Central memory CD8-positive, alpha-beta T cell (primary cell): ENCODE measurements around the gene ANXA2R.
A peak's percentile ranks its signal among the peaks of the same experiment; 100 is the strongest.
"Not testable (repeated sequence)": the region's sequence is repeated elsewhere in the genome, so short reads cannot be mapped to it uniquely, and the experiment has no call there.

ENCODE experiments used
- ATAC-seq: fragments of 150-1000 bp; cut with Tn5 transposase; replicated peaks from 2 replicates; pipeline ENCODE4 v1.10.0; 2022; ENCODE audit warnings: mild to moderate bottlenecking, moderate FRiP score, moderate number of reproducible peaks; ENCODE audit not compliant: poor library complexity, severe bottlenecking; ENCODE audit errors: extremely low read depth
- DNase-seq, 2 donors: peaks; one replicate each; pipeline ENCODE4 v3.0.0; 2021; ENCODE audit warnings: low spot score in 2 of 2
- H3K27ac Mint-ChIP-seq: one replicate; pipeline ENCODE4 v1.8.0; 2022; ENCODE audit warnings: low read depth, mild to moderate bottlenecking, moderate library complexity, mixed read lengths
- H3K27me3 Mint-ChIP-seq: one replicate; pipeline ENCODE4 v1.8.0; 2022; ENCODE audit warnings: mixed read lengths
- H3K36me3 Mint-ChIP-seq: one replicate; pipeline ENCODE4 v1.8.0; 2022; ENCODE audit warnings: mild to moderate bottlenecking, moderate library complexity, mixed read lengths; ENCODE audit not compliant: insufficient read depth
- H3K4me1 Mint-ChIP-seq: one replicate; pipeline ENCODE4 v1.8.0; 2022; ENCODE audit warnings: mixed read lengths
- H3K4me3 Mint-ChIP-seq: one replicate; pipeline ENCODE4 v1.8.0; 2022; ENCODE audit warnings: mild to moderate bottlenecking, moderate library complexity, mixed read lengths
- H3K9me3 Mint-ChIP-seq: one replicate; pipeline ENCODE4 v1.8.0; 2022; ENCODE audit warnings: mixed read lengths

The ANXA2R gene

GRCh38 chr5:43036856-43037635 lies 3.1 kb downstream of the ANXA2R start:
- peaks cover 49% of the 10 kb centered on the region for H3K4me1 Mint-ChIP-seq
- H3K9me3 Mint-ChIP-seq, result no peaks in the 10 kb centered on the region
- no peak for DNase-seq

GRCh38 chr5:43036409-43036808 lies 3.7 kb downstream of the ANXA2R start:
- DNase-seq, result no peak
- Mint-ChIP-seq H3K27me3 (no peaks in the 10 kb centered on the region), H3K9me3 (no peaks in the 10 kb centered on the region), H3K4me3 (peak overlapping the region; percentile 90), H3K36me3 (peaks cover 31% of the 10 kb centered on the region), H3K4me1 (peaks cover 47% of the 10 kb centered on the region), H3K27ac (peak overlapping the region; percentile 96)
- ATAC-seq, result no peak

More at GRCh38 chr5:43036856-43037635, 3.1 kb downstream of the ANXA2R start:
- Mint-ChIP-seq H3K27ac (peak overlapping the region; percentile 96), H3K27me3 (no peaks in the 10 kb centered on the region), H3K36me3 (peaks cover 38% of the 10 kb centered on the region), H3K4me3 (peak overlapping the region; percentile 90)
- no peak for ATAC-seq

- no peak for DNase-seq
- no peak for ATAC-seq
- Mint-ChIP-seq H3K4me3 (no peak overlapping the region), H3K36me3 (peaks cover 20% of the 10 kb centered on the region), H3K9me3 (no peaks in the 10 kb centered on the region), H3K27ac (no peak overlapping the region), H3K27me3 (no peaks in the 10 kb centered on the region), H3K4me1 (peaks cover 51% of the 10 kb centered on the region)
Observed at GRCh38 chr5:43034591-43034968, 5.5 kb downstream of the ANXA2R start.

- no peak for DNase-seq
- no peak for ATAC-seq
- H3K36me3 Mint-ChIP-seq, result peaks cover 15% of the 10 kb centered on the region
Observed at GRCh38 chr5:43033841-43034590, 6.1 kb downstream of the ANXA2R start.

GRCh38 chr5:43027054-43027785 lies 12.9 kb downstream of the ANXA2R start:
- Mint-ChIP-seq H3K4me1 (peaks cover 35% of the 10 kb centered on the region), H3K27ac (no peak overlapping the region), H3K36me3 (peaks cover 7% of the 10 kb centered on the region), H3K4me3 (no peak overlapping the region), H3K9me3 (no peaks in the 10 kb centered on the region), H3K27me3 (no peaks in the 10 kb centered on the region)
- DNase-seq (no peak), ATAC-seq (no peak)

More at GRCh38 chr5:43033841-43034590, 6.1 kb downstream of the ANXA2R start:
- Mint-ChIP-seq H3K4me3 (no peak overlapping the region), H3K27me3 (no peaks in the 10 kb centered on the region), H3K27ac (no peak overlapping the region), H3K9me3 (no peaks in the 10 kb centered on the region), H3K4me1 (peaks cover 52% of the 10 kb centered on the region)

GRCh38 chr5:43025184-43025950 lies 14.8 kb downstream of the ANXA2R start:
- Mint-ChIP-seq H3K27ac (peak overlapping the region; percentile 86), H3K4me1 (peaks cover 30% of the 10 kb centered on the region), H3K4me3 (peak overlapping the region; percentile 57)
- H3K9me3 Mint-ChIP-seq, H3K36me3 Mint-ChIP-seq, DNase-seq, H3K27me3 Mint-ChIP-seq, ATAC-seq: not testable (repeated sequence)

GRCh38 chr5:43024217-43024616 lies 15.9 kb downstream of the ANXA2R start:
- H3K9me3 Mint-ChIP-seq, result no peaks in the 10 kb centered on the region
- no peak overlapping the region for H3K4me3 Mint-ChIP-seq
- DNase-seq, result no peak
- ATAC-seq, result no peak
- peaks cover 13% of the 10 kb centered on the region for H3K36me3 Mint-ChIP-seq
- H3K27me3 Mint-ChIP-seq, result no peaks in the 10 kb centered on the region
- H3K4me1 Mint-ChIP-seq, result peaks cover 34% of the 10 kb centered on the region
- H3K27ac Mint-ChIP-seq, result no peak overlapping the region

GRCh38 chr5:43021151-43021550 lies 19.0 kb downstream of the ANXA2R start:
- Mint-ChIP-seq H3K9me3 (no peaks in the 10 kb centered on the region), H3K27ac (peak overlapping the region; percentile 100), H3K4me3 (peak overlapping the region; percentile 98), H3K27me3 (no peaks in the 10 kb centered on the region), H3K36me3 (peaks cover 34% of the 10 kb centered on the region), H3K4me1 (peaks cover 49% of the 10 kb centered on the region)
- no peak for ATAC-seq
- no peak for DNase-seq

GRCh38 chr5:43020399-43020746 lies 19.7 kb downstream of the ANXA2R start:
- Mint-ChIP-seq H3K27me3 (no peaks in the 10 kb centered on the region), H3K27ac (peak overlapping the region; percentile 100), H3K36me3 (peaks cover 32% of the 10 kb centered on the region), H3K9me3 (no peaks in the 10 kb centered on the region), H3K4me3 (peak overlapping the region; percentile 98), H3K4me1 (peaks cover 52% of the 10 kb centered on the region)
- ATAC-seq (no peak), DNase-seq (no peak)

GRCh38 chr5:43019614-43020398 lies 20.3 kb downstream of the ANXA2R start:
- Mint-ChIP-seq H3K4me1 (peaks cover 56% of the 10 kb centered on the region), H3K36me3 (peaks cover 32% of the 10 kb centered on the region), H3K4me3 (peak overlapping the region; percentile 98), H3K27me3 (no peaks in the 10 kb centered on the region), H3K27ac (peak overlapping the region; percentile 100), H3K9me3 (no peaks in the 10 kb centered on the region)
- peak; percentile 66 to 81 for DNase-seq
- ATAC-seq, result peak; percentile 65

- ATAC-seq (no peak), DNase-seq (no peak)
- peak overlapping the region; percentile 100 for H3K27ac Mint-ChIP-seq
- H3K4me1 Mint-ChIP-seq, result peaks cover 61% of the 10 kb centered on the region
- peak overlapping the region; percentile 98 for H3K4me3 Mint-ChIP-seq
- no peaks in the 10 kb centered on the region for H3K9me3 Mint-ChIP-seq
- H3K27me3 Mint-ChIP-seq, result no peaks in the 10 kb centered on the region
- peaks cover 32% of the 10 kb centered on the region for H3K36me3 Mint-ChIP-seq
Observed at GRCh38 chr5:43019291-43019613, 20.9 kb downstream of the ANXA2R start.
